ENCODE measurements around the gene TMEM259.

The TMEM259 gene

GRCh38 chr19:994516-994915 lies 26.4 kb downstream of the TMEM259 start:
- Histone ChIP-seq H3K4me1 (ENCODE audit: insufficient read depth, low read length) (no peaks in the 10 kb centered on the region), H2AFZ (ENCODE audit: low read depth, low read length) (no peak overlapping the region), H3K9me3 (ENCODE audit: low read length) (peaks cover 5% of the 10 kb centered on the region), H3K4me3 (ENCODE audit: low read length) (no peak overlapping the region), H3K27me3 (ENCODE audit: insufficient read depth, low read length) (peaks cover 10% of the 10 kb centered on the region), H3K36me3 (ENCODE audit: insufficient read depth, low read length) (peaks cover 42% of the 10 kb centered on the region)

- no peak overlapping the region for H3K4me3 ChIP-seq (ENCODE audit: low read length)
- H3K27me3 ChIP-seq (ENCODE audit: insufficient read depth, low read length): peaks cover 6% of the 10 kb centered on the region
- no peak overlapping the region for H2AFZ ChIP-seq (ENCODE audit: low read depth, low read length)
- H3K9me3 ChIP-seq (ENCODE audit: low read length): peaks cover 5% of the 10 kb centered on the region
- no peaks in the 10 kb centered on the region for H3K4me1 ChIP-seq (ENCODE audit: insufficient read depth, low read length)
- peaks cover 44% of the 10 kb centered on the region for H3K36me3 ChIP-seq (ENCODE audit: insufficient read depth, low read length)
Observed at GRCh38 chr19:993831-994393, 27.0 kb downstream of the TMEM259 start.

- Histone ChIP-seq H2AFZ (ENCODE audit: low read depth, low read length) (no peak overlapping the region), H3K9me3 (ENCODE audit: low read length) (peaks cover 5% of the 10 kb centered on the region), H3K4me1 (ENCODE audit: insufficient read depth, low read length) (no peaks in the 10 kb centered on the region), H3K27me3 (ENCODE audit: insufficient read depth, low read length) (peaks cover under 1% of the 10 kb centered on the region), H3K4me3 (ENCODE audit: low read length) (no peak overlapping the region), H3K36me3 (ENCODE audit: insufficient read depth, low read length) (peaks cover 47% of the 10 kb centered on the region)
Observed at GRCh38 chr19:993361-993830, 27.5 kb downstream of the TMEM259 start.

- Histone ChIP-seq H3K4me1 (ENCODE audit: insufficient read depth, low read length) (no peaks in the 10 kb centered on the region), H3K36me3 (ENCODE audit: insufficient read depth, low read length) (peaks cover 53% of the 10 kb centered on the region), H3K27me3 (ENCODE audit: insufficient read depth, low read length) (no peaks in the 10 kb centered on the region), H3K4me3 (ENCODE audit: low read length) (no peak overlapping the region), H3K9me3 (ENCODE audit: low read length) (peaks cover 5% of the 10 kb centered on the region), H2AFZ (ENCODE audit: low read depth, low read length) (no peak overlapping the region)
Observed at GRCh38 chr19:992670-993055, 28.3 kb downstream of the TMEM259 start.

- Histone ChIP-seq H3K4me1 (ENCODE audit: insufficient read depth, low read length) (no peaks in the 10 kb centered on the region), H2AFZ (ENCODE audit: low read depth, low read length) (no peak overlapping the region), H3K36me3 (ENCODE audit: insufficient read depth, low read length) (peaks cover 57% of the 10 kb centered on the region), H3K27me3 (ENCODE audit: insufficient read depth, low read length) (no peaks in the 10 kb centered on the region), H3K9me3 (ENCODE audit: low read length) (peaks cover 5% of the 10 kb centered on the region), H3K4me3 (ENCODE audit: low read length) (no peak overlapping the region)
Observed at GRCh38 chr19:991932-992669, 28.8 kb downstream of the TMEM259 start.

- Histone ChIP-seq H3K27me3 (ENCODE audit: insufficient read depth, low read length) (no peaks in the 10 kb centered on the region), H3K4me3 (ENCODE audit: low read length) (no peak overlapping the region), H2AFZ (ENCODE audit: low read depth, low read length) (no peak overlapping the region), H3K36me3 (ENCODE audit: insufficient read depth, low read length) (peaks cover 62% of the 10 kb centered on the region), H3K9me3 (ENCODE audit: low read length) (peaks cover 5% of the 10 kb centered on the region), H3K4me1 (ENCODE audit: insufficient read depth, low read length) (no peaks in the 10 kb centered on the region)
Observed at GRCh38 chr19:991174-991931, 29.6 kb downstream of the TMEM259 start.

- no peak overlapping the region for H3K4me3 ChIP-seq (ENCODE audit: low read length)
- no peak overlapping the region for H2AFZ ChIP-seq (ENCODE audit: low read depth, low read length)
- peaks cover 68% of the 10 kb centered on the region for H3K36me3 ChIP-seq (ENCODE audit: insufficient read depth, low read length)
- H3K27me3 ChIP-seq (ENCODE audit: insufficient read depth, low read length): no peaks in the 10 kb centered on the region
- no peaks in the 10 kb centered on the region for H3K4me1 ChIP-seq (ENCODE audit: insufficient read depth, low read length)
- peaks cover 5% of the 10 kb centered on the region for H3K9me3 ChIP-seq (ENCODE audit: low read length)
Observed at GRCh38 chr19:990746-991145, 30.2 kb downstream of the TMEM259 start.

- Histone ChIP-seq H3K27me3 (ENCODE audit: insufficient read depth, low read length) (no peaks in the 10 kb centered on the region), H3K9me3 (ENCODE audit: low read length) (peaks cover 5% of the 10 kb centered on the region), H3K4me3 (ENCODE audit: low read length) (no peak overlapping the region), H3K4me1 (ENCODE audit: insufficient read depth, low read length) (no peaks in the 10 kb centered on the region), H3K36me3 (ENCODE audit: insufficient read depth, low read length) (peaks cover 67% of the 10 kb centered on the region), H2AFZ (ENCODE audit: low read depth, low read length) (no peak overlapping the region)
Observed at GRCh38 chr19:990119-990571, 30.8 kb downstream of the TMEM259 start.

GRCh38 chr19:989381-990081 lies 31.4 kb downstream of the TMEM259 start:
- H3K27me3 ChIP-seq (ENCODE audit: insufficient read depth, low read length): no peaks in the 10 kb centered on the region
- no peak overlapping the region for H2AFZ ChIP-seq (ENCODE audit: low read depth, low read length)
- no peak overlapping the region for H3K4me3 ChIP-seq (ENCODE audit: low read length)
- H3K9me3 ChIP-seq (ENCODE audit: low read length): peaks cover 5% of the 10 kb centered on the region
- peaks cover 64% of the 10 kb centered on the region for H3K36me3 ChIP-seq (ENCODE audit: insufficient read depth, low read length)
- H3K4me1 ChIP-seq (ENCODE audit: insufficient read depth, low read length): peaks cover 4% of the 10 kb centered on the region

- no peaks in the 10 kb centered on the region for H3K27me3 ChIP-seq (ENCODE audit: insufficient read depth, low read length)
- H3K36me3 ChIP-seq (ENCODE audit: insufficient read depth, low read length): peaks cover 59% of the 10 kb centered on the region
- no peak overlapping the region for H2AFZ ChIP-seq (ENCODE audit: low read depth, low read length)
- H3K4me1 ChIP-seq (ENCODE audit: insufficient read depth, low read length): peaks cover 7% of the 10 kb centered on the region
- H3K4me3 ChIP-seq (ENCODE audit: low read length): no peak overlapping the region
- peaks cover 5% of the 10 kb centered on the region for H3K9me3 ChIP-seq (ENCODE audit: low read length)
Observed at GRCh38 chr19:988510-988909, 32.4 kb downstream of the TMEM259 start.

- peaks cover 55% of the 10 kb centered on the region for H3K36me3 ChIP-seq (ENCODE audit: insufficient read depth, low read length)
- no peak overlapping the region for H3K4me3 ChIP-seq (ENCODE audit: low read length)
- H3K9me3 ChIP-seq (ENCODE audit: low read length): peaks cover 5% of the 10 kb centered on the region
- H3K27me3 ChIP-seq (ENCODE audit: insufficient read depth, low read length): no peaks in the 10 kb centered on the region
- no peak overlapping the region for H2AFZ ChIP-seq (ENCODE audit: low read depth, low read length)
- H3K4me1 ChIP-seq (ENCODE audit: insufficient read depth, low read length): peaks cover 7% of the 10 kb centered on the region
Observed at GRCh38 chr19:988081-988480, 32.8 kb downstream of the TMEM259 start.

- no peak overlapping the region for H3K4me3 ChIP-seq (ENCODE audit: low read length)
- no peak overlapping the region for H2AFZ ChIP-seq (ENCODE audit: low read depth, low read length)
- peaks cover 4% of the 10 kb centered on the region for H3K9me3 ChIP-seq (ENCODE audit: low read length)
- peaks cover 44% of the 10 kb centered on the region for H3K36me3 ChIP-seq (ENCODE audit: insufficient read depth, low read length)
- no peaks in the 10 kb centered on the region for H3K27me3 ChIP-seq (ENCODE audit: insufficient read depth, low read length)
- H3K4me1 ChIP-seq (ENCODE audit: insufficient read depth, low read length): peaks cover 7% of the 10 kb centered on the region
Observed at GRCh38 chr19:986083-986482, 34.8 kb downstream of the TMEM259 start.

All from neuron (in vitro differentiated cells).